ENCODE measurements around the gene KIAA1614.

Gene KIAA1614

GRCh38 chr1:180898441-180899219, 14.1 kb upstream of the KIAA1614 start:
- no peak for TF ChIP-seq CTCF (IDR thresholded peaks at IDR 0.05; ENCODE audit: insufficient read depth, low read depth, low read length, missing control alignments)
- DNase-seq (ENCODE audit: low read depth) = no peak
- H3K4me3 ChIP-seq (ENCODE audit: low read depth, low read length) = no peak overlapping the region

- TF ChIP-seq CTCF (IDR thresholded peaks at IDR 0.05; ENCODE audit: insufficient read depth, low read depth, low read length, missing control alignments) = no peak
- DNase-seq (ENCODE audit: low read depth) = no peak
- H3K4me3 ChIP-seq (ENCODE audit: low read depth, low read length) = no peak overlapping the region
Observed at GRCh38 chr1:180899262-180899661, 13.4 kb upstream of the KIAA1614 start.

GRCh38 chr1:180901076-180901990, 11.4 kb upstream of the KIAA1614 start:
- H3K4me3 ChIP-seq (ENCODE audit: low read depth, low read length) = no peak overlapping the region
- no peak for TF ChIP-seq CTCF (IDR thresholded peaks at IDR 0.05; ENCODE audit: insufficient read depth, low read depth, low read length, missing control alignments)
- no peak for DNase-seq (ENCODE audit: low read depth)

GRCh38 chr1:180902541-180902940, 10.2 kb upstream of the KIAA1614 start:
- DNase-seq (ENCODE audit: low read depth) = no peak
- H3K4me3 ChIP-seq (ENCODE audit: low read depth, low read length) = no peak overlapping the region
- no peak for TF ChIP-seq CTCF (IDR thresholded peaks at IDR 0.05; ENCODE audit: insufficient read depth, low read depth, low read length, missing control alignments)

- H3K4me3 ChIP-seq (ENCODE audit: low read depth, low read length) = no peak overlapping the region
- no peak for DNase-seq (ENCODE audit: low read depth)
- TF ChIP-seq CTCF (IDR thresholded peaks at IDR 0.05; ENCODE audit: insufficient read depth, low read depth, low read length, missing control alignments) = no peak
Observed at GRCh38 chr1:180905927-180906326, 6.8 kb upstream of the KIAA1614 start.

- TF ChIP-seq CTCF (IDR thresholded peaks at IDR 0.05; ENCODE audit: insufficient read depth, low read depth, low read length, missing control alignments) = no peak
- no peak for DNase-seq (ENCODE audit: low read depth)
Observed at GRCh38 chr1:180906511-180906910, 6.2 kb upstream of the KIAA1614 start.

More at GRCh38 chr1:180906511-180906910, 6.2 kb upstream of the KIAA1614 start:
- no peak overlapping the region for H3K4me3 ChIP-seq (ENCODE audit: low read depth, low read length)

Data from GM12865 (cell line).